Measurements from ENCODE around the gene RASA3. TPM values are rescaled to one million over a fixed set of nuclear protein-coding genes. Genes with fewer than 3 reads are reported as not detected.

RASA3 gene
- total and polyA plus RNA-seq, 2 of the 8 experiments (the other 6 are each of a cell fraction or from before 2014, with no cell fraction given), result 7.5 to 21.9 TPM

GRCh38 chr13:113997845-113998751 is 134.3 kb downstream of the RASA3 start:
- H3K79me2 ChIP-seq (ENCODE audit: control insufficient read depth in 1 of 2, insufficient read depth in 2 of 2, low read length in 2 of 2), result no peaks in the 10 kb centered on the region
- H4K8ac ChIP-seq (ENCODE audit: extremely low read depth, insufficient read depth, low read length), result peak overlapping the region; percentile 31; the same call in 1 of the 2 replicates
- no peak overlapping the region for H3K23ac ChIP-seq (ENCODE audit: insufficient read length)
- H3K4me3 ChIP-seq (ENCODE audit: extremely low read depth in 1 of 4, insufficient read depth in 2 of 4, low read depth in 3 of 4, low read length in 4 of 4), result no peak overlapping the region
- POLR2A ChIA-PET (ENCODE audit: partially characterized antibody), result no interaction called here
- H2BK120ac ChIP-seq (replicated peaks; ENCODE audit: low read depth, low read length), result no peak overlapping the region
- H3K27me3 ChIP-seq (replicated peaks in 1 of 4; ENCODE audit: control insufficient read depth in 3 of 4, extremely low read depth in 1 of 4, insufficient read depth in 3 of 4, low read length in 3 of 4), result no peaks in the 10 kb centered on the region
- no peak overlapping the region for H2AFZ ChIP-seq (ENCODE audit: low read length)
- peaks cover 0 to 2% (median 0%) of the 10 kb centered on the region in 4 experiments; a peak in 1 of 8 replicates for H3K36me3 ChIP-seq (ENCODE audit: control insufficient read depth in 2 of 4, insufficient read depth in 4 of 4, low read length in 3 of 4)
- no peak for FAIRE-seq
- H3K79me1 ChIP-seq (ENCODE audit: low read depth, low read length), result no peaks in the 10 kb centered on the region
- no peak overlapping the region for H2BK15ac ChIP-seq (ENCODE audit: low read length)
- no peak overlapping the region for H4K5ac ChIP-seq (ENCODE audit: insufficient read length, low read depth, low read length)
- CTCF ChIA-PET (ENCODE audit: partially characterized antibody), result no interaction called here
- H3K23me2 ChIP-seq (ENCODE audit: low read depth, low read length), result no peaks in the 10 kb centered on the region
- WGBS, 2 experiments (ENCODE audit: extremely low coverage in 1 of 2, insufficient coverage in 1 of 2, insufficient read length in 1 of 2, insufficient replicate concordance in 2 of 2, low coverage in 1 of 2, low lambda C conversion rate in 2 of 2, missing lambda C conversion rate in 1 of 2), result 94% methylated on average over 29 of the region's 29 CpGs; no CpG with 5 or more reads in 1 of the 2 experiments
- H4K20me1 ChIP-seq (replicated peaks in 1 of 2; ENCODE audit: control insufficient read depth in 1 of 2, insufficient read depth in 2 of 2, low read length in 2 of 2), result peaks cover 4 to 7% of the 10 kb centered on the region in 2 experiments
- H2BK20ac ChIP-seq (ENCODE audit: low read length), result no peak overlapping the region
- H4K91ac ChIP-seq (replicated peaks; ENCODE audit: insufficient read length, low read length), result no peak overlapping the region
- no peak overlapping the region for H3K9ac ChIP-seq (replicated peaks in 1 of 4; ENCODE audit: extremely low read depth in 1 of 4, low read depth in 3 of 4, low read length in 3 of 4)
- H3K4ac ChIP-seq (replicated peaks; ENCODE audit: insufficient read length, low read depth, low read length), result no peak overlapping the region
- no peak overlapping the region for H2BK5ac ChIP-seq (ENCODE audit: low read depth, low read length)
- H3K27ac ChIP-seq (ENCODE audit: low read depth, low read length), result no peak overlapping the region
- H3K14ac ChIP-seq (ENCODE audit: insufficient read length), result no peak overlapping the region
- H3K56ac ChIP-seq (replicated peaks; ENCODE audit: insufficient read length, low read depth, low read length), result no peak overlapping the region
- no peaks in the 10 kb centered on the region for H3K9me3 ChIP-seq (ENCODE audit: insufficient read depth in 2 of 2, low read depth in 1 of 2, low read length in 1 of 2)
- DNase-seq (ENCODE audit: low read depth in 1 of 2, low spot score in 2 of 2), result no peak
- no peak overlapping the region for H2BK12ac ChIP-seq (ENCODE audit: low read depth, low read length)
- no peak overlapping the region for H2AK5ac ChIP-seq (ENCODE audit: low read depth, low read length)
- H3K4me2 ChIP-seq (ENCODE audit: insufficient read depth in 1 of 2, low read depth in 2 of 2, low read length in 2 of 2), result no peak overlapping the region
- H3K4me1 ChIP-seq (replicated peaks in 1 of 4; ENCODE audit: control insufficient read depth in 3 of 4, insufficient read depth in 4 of 4, low read length in 3 of 4), result no peaks in the 10 kb centered on the region; a peak in 1 of 7 replicates
- no peak overlapping the region for H3K18ac ChIP-seq (ENCODE audit: extremely low read depth, low read length)
- TF ChIP-seq TAF7 (optimal IDR thresholded peaks at IDR 0.05; ENCODE audit: borderline replicate concordance, low read depth, low read length) (no peak), TAF1 (IDR thresholded peaks at IDR 0.05; ENCODE audit: low read depth, low read length) (no peak), RFX5 (IDR thresholded peaks at IDR 0.05; ENCODE audit: borderline replicate concordance, low read depth, low read length) (no peak), SP1 (IDR thresholded peaks at IDR 0.05; ENCODE audit: low read depth, low read length) (no peak), ZNF274 (IDR thresholded peaks at IDR 0.05; ENCODE audit: borderline replicate concordance, extremely low read depth, low read length) (no peak)
